ENCODE data around the gene GATA3.

GRCh38 chr10:8112230-8112905 lies 57.9 kb downstream of the GATA3 start:
- no peak for TF ChIP-seq CTCF (IDR thresholded peaks at IDR 0.05)
- no peak for TF ChIP-seq POLR2A (IDR thresholded peaks at IDR 0.05)

Measured in breast epithelium (tissue), 3 donors.